Smooth muscle cell (in vitro differentiated cells): Measurements from ENCODE around the gene TNNT3. TPM values are rescaled to one million over a fixed set of nuclear protein-coding genes. Genes with fewer than 3 reads are reported as not detected.

Experiments used
- DNase-seq: peaks from one replicate; lab custom pipeline; 2025; ENCODE audit not compliant: unreplicated experiment; lab: John Stamatoyannopoulos, UW
- H2AFZ ChIP-seq: fragments of 200-600 bp; sonication (generic); 2 replicates; pipeline ENCODE4 v1.6.0; 2016; ENCODE audit warnings: antibody characterized with exemption, low read depth, mild to moderate bottlenecking
- H3F3A ChIP-seq: fragments of 200-600 bp; sonication (generic); 2 replicates; pipeline ENCODE4 v1.6.0; 2017; ENCODE audit warnings: antibody characterized with exemption, low read depth
- H3K27ac ChIP-seq: fragments of 200-600 bp; sonication (generic); 2 replicates; pipeline ENCODE4 v1.5.1; 2016; ENCODE audit warnings: low read depth, mild to moderate bottlenecking
- H3K27me3 ChIP-seq: fragments of 200-600 bp; sonication (generic); 2 replicates; pipeline ENCODE4 v1.6.1; 2016; ENCODE audit warnings: low read depth, mild to moderate bottlenecking
- H3K36me3 ChIP-seq: fragments of 200-600 bp; sonication (generic); 2 replicates; pipeline ENCODE4 v1.5.1; 2016; ENCODE audit warnings: low read depth
- H3K4me1 ChIP-seq: fragments of 200-600 bp; sonication (generic); 2 replicates; pipeline ENCODE4 v1.5.1; 2016; ENCODE audit warnings: low read depth
- H3K4me2 ChIP-seq: fragments of 200-600 bp; sonication (generic); 2 replicates; pipeline ENCODE4 v1.6.0; 2016; ENCODE audit warnings: mild to moderate bottlenecking
- H3K4me3 ChIP-seq: fragments of 200-600 bp; sonication (generic); 2 replicates; pipeline ENCODE4 v1.5.1; 2016; ENCODE audit warnings: mild to moderate bottlenecking
- H3K79me2 ChIP-seq: fragments of 200-600 bp; sonication (generic); 2 replicates; pipeline ENCODE4 v1.6.0; 2016; ENCODE audit warnings: low read depth, mild to moderate bottlenecking
- H3K9ac ChIP-seq: fragments of 200-600 bp; sonication (generic); 2 replicates; pipeline ENCODE4 v1.6.0; 2016; ENCODE audit warnings: low read depth
- H3K9me3 ChIP-seq: fragments of 200-600 bp; sonication (generic); replicated peaks from 2 replicates; pipeline ENCODE4 v1.5.1; 2016; ENCODE audit warnings: low read depth
- H4K20me1 ChIP-seq: fragments of 200-600 bp; sonication (generic); 2 replicates; pipeline ENCODE4 v1.6.0; 2016; ENCODE audit warnings: low read depth
- CTCF ChIP-seq: fragments of 200-600 bp; sonication (generic); IDR thresholded peaks from 2 replicates; pipeline ENCODE4 v1.5.1; 2017; ENCODE audit warnings: borderline replicate concordance, mild to moderate bottlenecking, antibody characterized with exemption; ENCODE audit not compliant: insufficient read depth, poor library complexity, severe bottlenecking
- WGBS: methylation state at CpG from one replicate; pipeline ENCODE4 v1.1.7; 2016; ENCODE audit warnings: low lambda C conversion rate; 5-methylcytosine and 5-hydroxymethylcytosine counted together
- polyA plus RNA-seq: library from polyadenylated mRNA; unstranded; fragments of >200 nt; fragmentation: Nextera tagmentation; extraction: Ambion mirVana; gene quantifications from 2 replicates; pipeline ENCODE4 v1.2.1, GENCODE V29; 2016
- total RNA-seq: library from RNA; depleted of rRNA; stranded (reverse); fragments of >200 nt; gene quantifications from 2 replicates; pipeline ENCODE4 v1.2.3, GENCODE V29; 2014

The TNNT3 gene
- total and polyA plus RNA-seq, 2 experiments from 2014 or later: 0.97 to 1.9 TPM

DNA sequence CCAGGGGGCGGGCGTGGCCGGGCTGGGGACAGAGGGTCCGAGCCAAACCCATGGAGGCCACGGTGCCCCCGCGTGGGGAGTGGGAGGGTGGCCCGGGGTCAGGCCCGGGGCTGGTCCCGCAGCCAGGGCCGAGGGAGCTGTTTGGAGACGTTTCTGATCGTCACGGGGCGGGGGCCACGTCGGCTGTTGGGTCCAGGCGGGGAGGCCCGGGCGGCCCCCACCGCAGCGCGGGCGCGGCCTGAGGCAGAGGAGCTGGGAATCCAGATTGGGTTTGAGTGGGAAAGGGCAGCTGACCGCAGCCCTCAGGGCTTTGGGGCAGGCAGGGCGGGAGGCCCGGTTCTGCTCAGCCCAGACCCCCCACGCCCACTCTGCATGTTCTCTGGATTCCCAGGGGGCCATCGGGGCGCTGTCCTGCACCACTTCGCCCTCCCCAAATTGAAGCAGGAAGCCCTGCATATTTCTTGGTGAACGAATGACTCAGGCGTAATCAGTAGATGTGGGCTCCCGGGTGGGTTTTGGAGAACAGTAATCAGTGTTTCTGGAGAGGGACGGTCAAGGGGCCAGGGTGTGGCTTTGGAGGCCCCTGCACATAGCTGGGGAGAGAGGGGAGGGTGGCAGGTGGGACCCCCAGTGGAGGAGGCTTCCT lies 28.2 kb downstream of the TNNT3 start:
- H3K4me3 ChIP-seq: no peak overlapping the region
- H3F3A ChIP-seq: no peaks in the 10 kb centered on the region
- H3K36me3 ChIP-seq: no peaks in the 10 kb centered on the region
- H3K4me1 ChIP-seq: no peaks in the 10 kb centered on the region
- TF ChIP-seq CTCF: no peak
- no peak overlapping the region for H3K9ac ChIP-seq
- no peak overlapping the region for H3K27ac ChIP-seq
- H3K79me2 ChIP-seq: no peaks in the 10 kb centered on the region
- no CpG with 5 or more reads among the region's 36 CpGs for WGBS
- H3K9me3 ChIP-seq: no peaks in the 10 kb centered on the region
- H2AFZ ChIP-seq: no peak overlapping the region
- H3K27me3 ChIP-seq: no peaks in the 10 kb centered on the region
- no peaks in the 10 kb centered on the region for H4K20me1 ChIP-seq
- DNase-seq: no peak
- H3K4me2 ChIP-seq: no peak overlapping the region

DNA sequence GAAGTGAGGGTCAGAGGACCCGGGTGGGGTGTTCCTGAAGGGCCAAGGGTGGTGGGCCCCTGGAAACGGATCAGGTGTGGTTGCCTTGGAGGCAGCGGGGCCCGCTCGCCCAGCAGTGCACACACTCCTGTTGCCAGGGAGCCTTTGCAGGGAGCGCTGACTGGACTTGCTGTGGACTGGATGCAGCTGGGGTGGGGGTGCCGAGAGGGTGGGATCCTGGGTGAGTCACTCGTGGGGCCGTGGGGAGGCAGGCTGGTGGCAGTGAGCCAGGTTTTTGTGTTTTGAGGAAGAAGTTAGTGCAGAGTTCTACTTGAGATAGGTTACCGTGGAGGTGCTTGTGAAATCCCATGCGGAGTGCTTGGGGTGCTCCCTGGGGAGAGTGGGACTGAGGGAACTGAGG lies 28.9 kb downstream of the TNNT3 start:
- no CpG with 5 or more reads among the region's 11 CpGs for WGBS
- Histone ChIP-seq H3F3A (no peaks in the 10 kb centered on the region), H2AFZ (no peak overlapping the region), H3K36me3 (no peaks in the 10 kb centered on the region), H4K20me1 (no peaks in the 10 kb centered on the region), H3K9me3 (no peaks in the 10 kb centered on the region), H3K4me2 (no peak overlapping the region), H3K4me3 (no peak overlapping the region), H3K9ac (no peak overlapping the region), H3K27ac (no peak overlapping the region), H3K27me3 (no peaks in the 10 kb centered on the region), H3K79me2 (no peaks in the 10 kb centered on the region), H3K4me1 (no peaks in the 10 kb centered on the region)
- no peak for TF ChIP-seq CTCF
- no peak for DNase-seq

DNA sequence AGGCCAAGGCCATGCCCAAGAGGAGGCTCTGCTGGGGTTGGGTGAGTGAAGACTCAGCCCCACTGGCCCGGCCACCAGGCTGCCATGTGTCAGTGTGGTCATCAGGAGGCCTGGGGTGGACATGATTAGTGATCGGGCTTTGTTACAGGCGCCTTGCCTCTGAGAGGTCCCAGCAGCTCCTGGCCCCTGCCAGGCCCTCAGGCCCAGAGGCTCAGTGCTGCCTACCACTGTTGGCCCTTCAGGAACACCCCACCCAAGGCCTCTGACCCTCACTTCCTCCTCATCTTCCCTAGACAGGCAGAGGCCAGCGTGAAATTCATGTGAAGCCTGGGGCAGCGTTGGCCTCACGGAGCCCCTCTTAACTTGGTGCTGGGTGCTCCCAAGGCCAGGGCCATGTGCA lies 29.8 kb downstream of the TNNT3 start:
- TF ChIP-seq CTCF: no peak
- no peak overlapping the region for H2AFZ ChIP-seq
- no peak overlapping the region for H3K4me2 ChIP-seq
- H3F3A ChIP-seq: no peaks in the 10 kb centered on the region
- no peak overlapping the region for H3K9ac ChIP-seq
- H3K36me3 ChIP-seq: no peaks in the 10 kb centered on the region
- H4K20me1 ChIP-seq: no peaks in the 10 kb centered on the region
- no peaks in the 10 kb centered on the region for H3K79me2 ChIP-seq
- no peaks in the 10 kb centered on the region for H3K27me3 ChIP-seq
- H3K9me3 ChIP-seq: no peaks in the 10 kb centered on the region
- WGBS: no CpG with 5 or more reads among the region's 6 CpGs
- DNase-seq: no peak
- H3K27ac ChIP-seq: no peak overlapping the region
- H3K4me1 ChIP-seq: no peaks in the 10 kb centered on the region
- no peak overlapping the region for H3K4me3 ChIP-seq

DNA sequence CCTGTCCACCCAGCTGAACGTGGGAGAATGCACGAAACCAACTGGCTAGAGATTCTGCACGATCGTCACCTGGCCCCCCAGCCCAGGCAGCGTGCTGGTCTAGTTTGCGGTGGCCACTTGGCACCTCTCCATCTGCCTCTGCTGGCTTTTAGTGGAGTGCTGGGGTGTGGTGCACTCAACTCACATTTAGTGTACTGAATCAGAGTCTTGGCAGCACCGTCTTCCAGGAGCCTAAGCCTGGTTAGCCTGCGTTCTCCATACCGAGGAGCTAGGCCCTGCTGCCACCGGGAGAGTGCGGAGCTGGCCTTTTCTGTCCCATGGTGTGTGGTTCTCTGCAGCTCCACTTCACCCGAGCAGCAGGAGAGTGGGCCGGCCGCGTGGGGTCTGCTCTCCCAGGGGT lies 30.4 kb downstream of the TNNT3 start:
- WGBS: no CpG with 5 or more reads among the region's 15 CpGs
- H3K9ac ChIP-seq: no peak overlapping the region
- no peak for TF ChIP-seq CTCF

More for the DNA sequence above, 30.4 kb downstream of the TNNT3 start:
- no peak overlapping the region for H3K4me2 ChIP-seq
- no peaks in the 10 kb centered on the region for H3K27me3 ChIP-seq
- no peaks in the 10 kb centered on the region for H3F3A ChIP-seq
- no peaks in the 10 kb centered on the region for H3K4me1 ChIP-seq
- no peak overlapping the region for H2AFZ ChIP-seq
- no peak overlapping the region for H3K4me3 ChIP-seq
- no peaks in the 10 kb centered on the region for H3K36me3 ChIP-seq
- H3K27ac ChIP-seq: no peak overlapping the region
- H3K79me2 ChIP-seq: no peaks in the 10 kb centered on the region
- no peak for DNase-seq
- H3K9me3 ChIP-seq: no peaks in the 10 kb centered on the region
- H4K20me1 ChIP-seq: no peaks in the 10 kb centered on the region
